Measurements from ENCODE around the gene ARHGEF1. TPM values are rescaled to one million over a fixed set of nuclear protein-coding genes. Genes with fewer than 3 reads are reported as not detected.

The ARHGEF1 gene
- total RNA-seq, 2 donors from 2014 or later = 64.1 to 98.7 TPM

DNA sequence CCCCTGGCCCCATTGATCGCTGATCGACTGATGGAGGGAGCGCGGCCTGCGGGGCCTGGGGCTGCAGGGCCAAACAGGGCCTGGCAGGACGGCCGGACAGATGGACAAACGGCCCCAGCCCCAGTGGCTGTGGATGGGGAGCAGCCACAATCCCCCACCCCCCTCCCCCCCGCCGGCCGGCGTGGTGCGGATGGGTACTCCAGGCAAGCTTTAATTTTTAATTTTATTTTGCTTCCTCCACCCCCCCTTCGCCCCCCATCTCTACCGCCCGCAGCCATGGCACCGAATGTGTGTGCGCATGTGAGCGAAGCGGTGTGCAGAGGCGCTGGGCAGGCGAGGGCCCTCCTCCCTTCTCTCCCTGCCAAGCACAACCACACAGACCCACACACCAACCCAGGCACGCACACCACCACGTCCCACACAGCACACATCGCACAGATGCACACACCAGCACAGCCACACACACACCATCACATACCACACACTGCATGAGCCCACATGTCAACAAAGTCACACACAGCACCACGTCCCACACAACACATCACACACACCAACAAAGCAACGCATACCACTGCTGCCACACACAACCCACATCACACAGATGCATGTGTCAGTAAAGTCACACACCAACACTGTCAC is 32.9 kb downstream of the ARHGEF1 start:
- TF ChIP-seq, protein P1, sequence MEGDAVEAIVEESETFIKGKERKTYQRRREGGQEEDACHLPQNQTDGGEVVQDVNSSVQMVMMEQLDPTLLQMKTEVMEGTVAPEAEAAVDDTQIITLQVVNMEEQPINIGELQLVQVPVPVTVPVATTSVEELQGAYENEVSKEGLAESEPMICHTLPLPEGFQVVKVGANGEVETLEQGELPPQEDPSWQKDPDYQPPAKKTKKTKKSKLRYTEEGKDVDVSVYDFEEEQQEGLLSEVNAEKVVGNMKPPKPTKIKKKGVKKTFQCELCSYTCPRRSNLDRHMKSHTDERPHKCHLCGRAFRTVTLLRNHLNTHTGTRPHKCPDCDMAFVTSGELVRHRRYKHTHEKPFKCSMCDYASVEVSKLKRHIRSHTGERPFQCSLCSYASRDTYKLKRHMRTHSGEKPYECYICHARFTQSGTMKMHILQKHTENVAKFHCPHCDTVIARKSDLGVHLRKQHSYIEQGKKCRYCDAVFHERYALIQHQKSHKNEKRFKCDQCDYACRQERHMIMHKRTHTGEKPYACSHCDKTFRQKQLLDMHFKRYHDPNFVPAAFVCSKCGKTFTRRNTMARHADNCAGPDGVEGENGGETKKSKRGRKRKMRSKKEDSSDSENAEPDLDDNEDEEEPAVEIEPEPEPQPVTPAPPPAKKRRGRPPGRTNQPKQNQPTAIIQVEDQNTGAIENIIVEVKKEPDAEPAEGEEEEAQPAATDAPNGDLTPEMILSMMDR (IDR thresholded peaks at IDR 0.05) = no peak
- Histone ChIP-seq H3K27ac (no peak overlapping the region), H3K9ac (ENCODE audit: low read depth in 2 of 2, low read length in 2 of 2) (no peak overlapping the region), H3K27me3 (peaks cover 36% of the 10 kb centered on the region), H3K9me3 (no peaks in the 10 kb centered on the region), H3K36me3 (no peaks in the 10 kb centered on the region), H3K4me1 (no peaks in the 10 kb centered on the region), H3K4me3 (no peak overlapping the region)
- intact Hi-C loops (cut with DNase I) = no loop called here
- DNase-seq = no peak

DNA sequence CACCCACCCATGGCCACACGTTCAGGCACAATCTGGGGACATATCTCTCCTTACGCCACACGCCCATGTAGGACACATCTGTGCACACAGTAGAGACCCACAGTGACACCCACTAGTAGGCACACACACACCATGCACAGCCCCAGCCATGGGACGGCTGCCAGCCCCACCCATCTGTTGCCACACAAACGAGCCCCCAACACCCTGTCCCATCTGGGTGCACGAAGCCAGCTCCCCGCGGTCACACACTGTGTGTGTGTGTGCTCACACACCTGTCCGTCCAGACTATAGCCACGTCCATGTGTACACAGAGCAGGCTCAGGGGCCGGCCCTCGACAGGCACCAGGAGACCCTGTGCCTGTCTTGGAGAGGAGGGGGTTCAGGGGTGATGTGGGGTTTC is 34.7 kb downstream of the ARHGEF1 start:
- H3K36me3 ChIP-seq = no peaks in the 10 kb centered on the region
- DNase-seq = no peak
- H3K27ac ChIP-seq = no peak overlapping the region
- H3K4me3 ChIP-seq = no peak overlapping the region
- no peaks in the 10 kb centered on the region for H3K4me1 ChIP-seq
- peaks cover 30% of the 10 kb centered on the region for H3K27me3 ChIP-seq
- intact Hi-C loops (cut with DNase I) = no loop called here
- TF ChIP-seq, protein P1 (IDR thresholded peaks at IDR 0.05) = no peak
- H3K9ac ChIP-seq (ENCODE audit: low read depth in 2 of 2, low read length in 2 of 2) = no peak overlapping the region
- H3K9me3 ChIP-seq = no peaks in the 10 kb centered on the region

DNA sequence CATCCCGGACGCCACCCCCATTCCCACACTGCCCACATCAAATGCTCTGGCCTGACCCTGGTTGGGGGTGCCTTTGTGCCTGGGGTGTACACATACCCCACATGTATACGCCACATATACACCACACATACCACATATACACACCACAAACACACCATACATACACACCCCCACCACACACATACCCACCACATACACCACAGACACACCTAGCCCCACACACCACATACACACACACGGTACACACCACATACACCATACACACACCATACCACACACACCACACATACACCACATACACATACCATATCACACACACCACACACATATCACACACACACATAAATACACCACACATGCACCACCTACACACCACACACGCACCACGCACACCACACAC is 35.1 kb downstream of the ARHGEF1 start:
- peaks cover 28% of the 10 kb centered on the region for H3K27me3 ChIP-seq

DNA sequence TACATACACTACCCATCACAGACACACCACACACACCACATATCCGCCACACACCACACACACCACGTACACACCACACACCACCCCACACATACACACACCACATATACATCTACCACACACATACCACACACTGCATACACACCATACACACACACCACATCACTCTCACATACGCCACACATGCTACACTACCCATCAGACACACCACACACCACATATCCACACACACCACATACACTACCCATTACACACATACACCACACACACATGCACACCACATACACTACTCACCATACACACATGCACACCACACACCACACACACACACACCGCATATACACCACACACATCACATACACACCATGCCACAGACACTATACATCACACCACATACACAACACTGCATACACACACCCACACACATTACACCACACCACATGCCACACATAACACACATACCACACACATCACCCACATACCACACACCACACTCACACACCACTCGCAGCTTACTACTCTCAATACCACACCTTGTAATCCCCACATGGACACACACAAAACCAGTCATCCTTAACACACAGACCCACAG is 35.8 kb downstream of the ARHGEF1 start:
- H3K27me3 ChIP-seq = peaks cover 21% of the 10 kb centered on the region
- no peak overlapping the region for H3K4me3 ChIP-seq
- no peak overlapping the region for H3K27ac ChIP-seq
- no peaks in the 10 kb centered on the region for H3K9me3 ChIP-seq
- intact Hi-C loops (cut with DNase I) = no loop called here
- TF ChIP-seq, protein P1 (IDR thresholded peaks at IDR 0.05) = no peak
- no peak overlapping the region for H3K9ac ChIP-seq (ENCODE audit: low read depth in 2 of 2, low read length in 2 of 2)
- no peak for DNase-seq
- H3K4me1 ChIP-seq = no peaks in the 10 kb centered on the region
- H3K36me3 ChIP-seq = no peaks in the 10 kb centered on the region

More for the DNA sequence above, 35.1 kb downstream of the ARHGEF1 start:
- Histone ChIP-seq H3K4me1 (no peaks in the 10 kb centered on the region), H3K9ac (ENCODE audit: low read depth in 2 of 2, low read length in 2 of 2) (no peak overlapping the region), H3K27ac (no peak overlapping the region), H3K36me3 (no peaks in the 10 kb centered on the region), H3K4me3 (no peak overlapping the region), H3K9me3 (no peaks in the 10 kb centered on the region)
- no peak for DNase-seq
- intact Hi-C loops (cut with DNase I) = no loop called here
- TF ChIP-seq, protein P1 (IDR thresholded peaks at IDR 0.05) = no peak

DNA sequence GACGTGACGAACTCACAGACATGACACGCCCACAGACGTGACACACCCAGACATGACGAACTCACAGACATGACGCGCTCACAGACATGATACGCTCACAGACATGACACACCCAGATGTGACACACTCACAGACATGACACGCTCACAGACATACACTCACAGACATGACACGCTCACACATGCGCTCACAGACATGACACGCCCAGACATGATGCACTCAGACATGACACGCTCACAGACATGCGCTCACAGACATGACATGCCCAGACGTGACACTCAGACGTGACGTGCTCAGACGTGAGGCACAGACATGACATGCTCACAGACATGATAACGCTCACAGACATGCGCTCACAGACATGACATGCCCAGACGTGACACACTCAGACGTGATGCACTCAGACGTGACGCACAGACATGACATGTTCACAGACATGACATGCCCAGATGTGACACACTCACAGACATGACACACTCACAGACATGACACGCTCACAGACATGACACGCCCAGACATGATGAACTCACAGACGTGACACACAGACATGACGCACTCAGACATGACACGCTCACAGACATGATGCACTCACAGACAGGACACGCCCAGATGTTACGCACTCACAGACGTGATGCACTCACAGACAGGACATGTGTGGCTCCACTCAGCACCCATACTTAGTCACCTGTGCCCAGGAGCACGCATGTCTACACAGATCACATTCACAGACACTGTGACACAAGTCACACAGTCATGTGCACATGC is 37.1 kb downstream of the ARHGEF1 start:
- Histone ChIP-seq H3K4me1 (no peaks in the 10 kb centered on the region), H3K27ac (no peak overlapping the region), H3K27me3 (peaks cover 19% of the 10 kb centered on the region), H3K9me3 (no peaks in the 10 kb centered on the region), H3K4me3 (no peak overlapping the region), H3K36me3 (no peaks in the 10 kb centered on the region), H3K9ac (ENCODE audit: low read depth in 2 of 2, low read length in 2 of 2) (no peak overlapping the region)
- DNase-seq = no peak
- TF ChIP-seq, protein P1 (IDR thresholded peaks at IDR 0.05) = no peak
- intact Hi-C loops (cut with DNase I) = no loop called here

Measured in colonic mucosa (tissue), 4 donors.